T-helper 17 cell (primary cell): Measurements from ENCODE around the gene HIGD2B. TPM values are rescaled to one million over a fixed set of nuclear protein-coding genes. Genes with fewer than 3 reads are reported as not detected.

Experiments used
- total RNA-seq, 4 donors: library from RNA in 2 of 4; stranded (reverse) in 2 of 4; gene quantifications; one replicate each; pipeline ENCODE4 v1.2.3 and lab custom pipeline; 2022 to 2026

HIGD2B gene
- total RNA-seq, 2 donors from 2014 or later = 0.50 TPM; not detected in 1

Other genes with a start within 250 kb of the HIGD2B start
- gene ARIH1, start 211.9 kb downstream of the HIGD2B start, total RNA-seq = 100 to 1,000 TPM; 202 to 238 TPM
- under 1 TPM in 1 of 2 donors, not detected in 1; 0.18 TPM for gene GOLGA6B, start 31.5 kb downstream of the HIGD2B start, total RNA-seq
- 1 to 10 TPM; 8.7 to 9.9 TPM for gene BBS4, start within 50 bp of the HIGD2B start, total RNA-seq
- 100 to 1,000 TPM; 115 to 124 TPM for gene ADPGK, start 97.6 kb upstream of the HIGD2B start, total RNA-seq